ENCODE results near the gene TCAP.

TCAP gene

DNA sequence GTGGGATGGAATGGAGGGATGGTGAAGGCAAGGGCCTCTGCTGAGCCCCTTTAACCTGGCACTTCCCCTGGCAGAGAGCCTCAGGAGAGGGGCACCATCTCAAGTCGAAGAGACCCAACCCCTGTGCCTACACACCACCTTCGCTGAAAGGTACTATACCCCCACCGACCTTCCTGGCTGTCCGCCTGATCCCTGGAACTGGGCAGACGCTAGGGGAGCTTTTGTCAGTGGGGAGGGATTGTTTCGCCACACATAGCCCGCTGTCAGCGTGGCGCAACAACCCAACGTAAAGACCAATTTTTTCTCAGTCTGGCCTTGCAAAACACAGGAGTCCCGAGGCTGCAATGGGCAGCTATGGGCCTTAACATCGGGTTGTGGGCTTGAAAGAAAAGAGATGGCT lies 35.3 kb upstream of the TCAP start:
- DNase-seq, result no peak

DNA sequence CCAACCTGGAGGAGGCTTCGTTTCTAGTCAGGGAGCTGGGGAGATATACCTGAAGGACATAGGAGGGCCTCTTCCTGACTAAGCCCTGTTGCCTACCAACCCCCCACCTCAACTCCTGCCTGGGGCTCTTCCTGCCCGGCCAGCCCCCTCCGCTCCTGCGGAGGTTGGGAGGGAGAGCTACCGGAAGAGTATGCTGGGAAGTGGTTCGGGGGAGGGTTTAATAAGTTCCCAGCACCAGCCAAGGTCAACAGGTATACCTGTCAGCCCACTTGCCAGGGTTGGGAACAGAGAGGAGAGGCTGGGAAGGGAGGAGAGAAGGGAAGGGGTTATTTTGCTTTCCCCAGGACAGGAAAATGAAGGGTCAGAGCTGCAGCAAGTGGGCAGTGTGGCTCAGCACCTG lies 33.7 kb upstream of the TCAP start:
- DNase-seq, result no peak

DNA sequence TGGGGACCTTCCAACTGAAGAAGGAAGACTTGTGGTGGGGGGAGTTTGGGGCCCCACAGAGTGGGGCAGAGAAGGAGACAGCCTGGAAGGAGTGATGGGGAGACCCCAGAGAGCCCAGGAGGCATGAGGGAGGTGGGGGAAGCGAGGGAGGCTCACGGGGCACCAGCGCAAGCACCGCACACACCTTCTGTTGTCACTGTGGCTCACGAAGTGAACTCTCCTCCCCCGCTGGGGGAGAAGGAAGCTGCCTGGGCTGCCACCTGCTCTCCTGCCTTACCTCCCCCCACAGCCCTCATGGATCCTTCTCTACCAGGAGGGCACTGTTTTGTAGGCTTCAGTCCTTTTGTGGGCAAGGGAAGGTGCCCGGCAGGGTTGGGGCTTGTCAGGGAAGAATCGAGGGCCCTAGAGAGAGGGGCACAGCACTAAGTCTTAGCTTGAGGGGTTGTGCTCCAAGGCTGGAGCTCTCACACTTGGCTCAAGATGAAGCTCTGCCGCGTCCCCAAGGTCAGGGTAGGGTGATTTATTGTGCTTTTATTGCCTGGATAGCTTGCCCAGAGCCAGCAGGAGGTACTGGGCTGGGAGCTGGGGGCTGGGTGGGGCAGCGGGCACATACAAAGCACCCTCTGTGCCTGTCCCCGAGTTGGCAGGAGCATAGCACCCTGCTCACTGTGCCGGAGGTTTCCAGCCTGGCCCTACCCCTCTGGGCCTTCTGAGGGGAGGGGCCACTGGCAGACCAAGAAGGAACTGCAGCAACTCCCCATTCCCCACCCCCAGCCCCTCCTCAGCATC lies 32.8 kb upstream of the TCAP start:
- DNase-seq, result no peak

DNA sequence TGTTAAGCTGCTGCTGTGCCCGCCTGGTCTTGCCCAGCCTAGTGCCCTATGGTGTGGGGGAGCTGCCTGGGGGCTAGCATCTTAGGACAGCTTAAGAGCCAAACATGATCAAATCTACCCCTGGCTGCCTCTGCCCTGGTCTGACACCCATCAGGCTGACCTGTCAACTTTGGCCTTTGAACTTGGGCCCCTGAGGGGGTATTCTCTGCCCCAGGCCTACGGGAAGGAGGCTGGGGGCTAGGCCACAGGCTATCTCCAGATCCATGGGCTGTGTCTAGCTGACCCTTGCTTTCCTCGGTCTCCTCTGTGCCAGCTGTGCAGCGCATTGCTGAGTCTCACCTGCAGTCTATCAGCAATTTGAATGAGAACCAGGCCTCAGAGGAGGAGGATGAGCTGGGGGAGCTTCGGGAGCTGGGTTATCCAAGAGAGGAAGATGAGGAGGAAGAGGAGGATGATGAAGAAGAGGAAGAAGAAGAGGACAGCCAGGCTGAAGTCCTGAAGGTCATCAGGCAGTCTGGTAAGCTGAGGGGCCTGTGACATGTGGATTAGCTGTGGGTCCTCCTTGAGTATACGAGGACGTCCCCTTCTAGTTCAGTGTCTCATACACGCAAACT lies 31.5 kb upstream of the TCAP start:
- no peak for DNase-seq

DNA sequence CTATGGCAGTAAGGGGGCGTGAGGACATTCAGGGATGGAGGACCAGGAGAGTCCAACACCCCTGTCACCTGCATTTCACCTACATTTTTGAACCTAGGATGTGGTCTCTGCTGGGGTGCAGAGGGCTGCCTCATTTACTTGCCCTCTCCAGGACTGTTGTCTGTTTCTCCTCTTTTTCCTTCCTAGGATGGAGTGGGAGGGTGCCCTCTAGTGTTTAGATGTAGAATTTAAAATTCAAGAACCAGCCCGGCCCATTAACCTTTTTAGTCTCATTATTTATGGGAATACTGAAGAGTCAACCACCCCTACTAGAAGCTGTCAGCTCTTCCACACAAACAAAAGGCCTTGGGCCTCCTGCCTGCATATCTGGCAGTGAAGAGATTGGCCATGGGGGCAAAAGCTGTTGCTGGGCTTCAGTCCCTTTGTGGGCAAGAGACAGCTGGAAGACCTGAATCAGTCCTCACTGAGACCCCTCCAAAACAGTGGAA lies 30.7 kb upstream of the TCAP start:
- DNase-seq, result peak; percentile 50

DNA sequence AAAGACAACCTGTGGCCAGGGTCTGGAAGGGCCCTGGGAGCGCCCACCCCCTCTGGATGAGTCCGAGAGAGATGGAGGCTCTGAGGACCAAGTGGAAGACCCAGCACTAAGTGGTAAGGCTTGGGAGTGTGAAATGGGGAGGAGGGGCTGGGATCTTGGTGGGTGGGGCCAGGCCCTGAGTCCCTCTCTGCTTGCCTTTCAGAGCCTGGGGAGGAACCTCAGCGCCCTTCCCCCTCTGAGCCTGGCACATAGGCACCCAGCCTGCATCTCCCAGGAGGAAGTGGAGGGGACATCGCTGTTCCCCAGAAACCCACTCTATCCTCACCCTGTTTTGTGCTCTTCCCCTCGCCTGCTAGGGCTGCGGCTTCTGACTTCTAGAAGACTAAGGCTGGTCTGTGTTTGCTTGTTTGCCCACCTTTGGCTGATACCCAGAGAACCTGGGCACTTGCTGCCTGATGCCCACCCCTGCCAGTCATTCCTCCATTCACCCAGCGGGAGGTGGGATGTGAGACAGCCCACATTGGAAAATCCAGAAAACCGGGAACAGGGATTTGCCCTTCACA lies 29.5 kb upstream of the TCAP start:
- no peak for DNase-seq

DNA sequence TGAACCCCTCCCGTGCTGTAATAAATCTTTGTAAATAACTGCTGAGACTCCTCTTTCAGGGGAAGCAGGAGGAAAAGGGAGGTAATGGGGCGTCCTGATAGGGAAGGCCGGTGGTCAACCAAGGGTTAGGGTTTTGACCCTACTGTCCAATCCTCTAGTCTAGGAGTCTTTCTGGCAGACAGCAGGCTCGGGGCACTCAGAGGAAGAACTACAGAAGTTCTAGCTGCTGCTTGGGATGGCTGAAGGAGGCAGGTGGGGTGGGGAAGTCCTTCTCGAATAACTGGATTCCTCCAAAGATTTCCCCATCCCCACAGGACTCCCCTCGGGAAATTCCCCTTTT lies 28.6 kb upstream of the TCAP start:
- DNase-seq, result no peak

DNA sequence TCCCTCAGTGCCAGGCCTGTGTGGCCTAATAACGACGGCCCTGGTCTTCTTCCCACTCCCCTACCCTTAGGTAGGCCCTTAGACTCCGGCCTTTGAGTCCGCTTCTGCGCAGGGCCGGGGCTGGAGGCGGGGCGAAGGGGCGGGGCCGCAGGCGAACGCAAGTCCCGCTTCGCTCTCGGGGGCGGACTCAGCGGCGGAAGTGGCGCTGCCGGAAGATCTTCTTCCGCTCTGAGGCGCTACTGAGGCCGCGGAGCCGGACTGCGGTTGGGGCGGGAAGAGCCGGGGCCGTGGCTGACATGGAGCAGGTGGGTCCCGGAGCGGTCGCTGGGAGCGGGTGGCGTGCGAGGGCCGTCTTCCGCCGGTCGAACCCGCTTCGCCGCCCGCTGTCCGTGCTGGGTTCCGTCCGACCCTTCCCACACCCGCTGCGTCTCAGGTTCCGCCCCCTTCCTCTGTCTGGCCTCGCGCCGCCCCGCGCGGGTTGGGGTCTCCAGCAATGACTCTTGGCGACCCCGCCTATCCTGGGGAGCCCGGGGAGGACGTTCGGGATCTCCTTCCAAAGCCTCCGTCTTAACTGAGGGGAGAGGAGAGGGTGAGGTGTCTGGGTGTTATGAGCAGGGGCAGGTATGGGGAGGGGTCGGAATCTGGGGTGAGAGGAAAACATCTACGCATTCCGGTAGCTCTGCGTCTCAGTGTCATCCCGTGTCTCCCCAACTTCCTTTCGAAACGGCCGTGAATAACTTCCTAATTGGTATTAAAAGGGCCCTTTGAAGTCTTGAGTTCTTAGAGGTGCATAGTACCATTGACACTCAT lies 28.0 kb upstream of the TCAP start, which contains the start of gene STARD3:
STARD3 (plus strand) TSS at position 218 of the 810 bp plus-strand sequence. CDS start 16,388 bp downstream, outside the sequence.
- DNase-seq, result peak; percentile 90

DNA sequence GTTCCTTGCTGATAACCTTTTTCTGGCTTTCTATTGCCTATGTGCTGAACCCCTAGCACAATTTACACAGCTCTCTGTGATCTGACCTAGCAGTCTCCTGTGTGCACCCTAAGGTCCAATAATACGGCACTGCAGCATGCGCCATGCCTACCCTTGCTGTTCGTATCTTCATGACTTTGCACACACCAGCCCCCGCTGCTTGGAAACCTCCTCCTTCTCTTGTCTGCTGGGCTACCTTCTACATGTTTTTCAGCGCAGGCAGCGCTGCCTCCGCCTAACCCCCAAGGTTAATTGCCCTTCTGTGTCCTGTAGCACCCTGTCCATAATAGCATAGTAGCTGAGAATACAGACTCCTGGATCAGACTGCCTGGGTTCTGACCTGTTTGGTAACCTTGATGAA lies 26.8 kb upstream of the TCAP start:
- no peak for DNase-seq

DNA sequence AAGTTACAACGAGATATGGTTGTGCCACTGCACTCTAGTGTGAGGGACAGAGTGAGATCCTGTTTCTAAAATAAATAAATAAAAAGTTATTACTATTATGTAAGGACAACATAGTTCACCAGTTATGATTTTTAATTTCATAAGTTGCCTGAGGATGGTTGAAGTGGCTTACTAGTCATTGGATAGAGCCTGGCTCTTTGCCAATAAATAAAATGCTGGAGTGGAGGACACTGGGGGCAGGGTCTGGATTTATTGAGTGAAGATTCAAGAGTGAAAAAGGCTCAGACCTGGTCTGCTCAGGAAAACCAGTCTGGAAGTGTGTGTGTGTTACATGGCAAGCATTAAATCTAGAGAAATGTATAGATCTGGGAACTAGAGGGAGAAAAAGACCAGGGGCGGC lies 26.1 kb upstream of the TCAP start:
- DNase-seq, result no peak

DNA sequence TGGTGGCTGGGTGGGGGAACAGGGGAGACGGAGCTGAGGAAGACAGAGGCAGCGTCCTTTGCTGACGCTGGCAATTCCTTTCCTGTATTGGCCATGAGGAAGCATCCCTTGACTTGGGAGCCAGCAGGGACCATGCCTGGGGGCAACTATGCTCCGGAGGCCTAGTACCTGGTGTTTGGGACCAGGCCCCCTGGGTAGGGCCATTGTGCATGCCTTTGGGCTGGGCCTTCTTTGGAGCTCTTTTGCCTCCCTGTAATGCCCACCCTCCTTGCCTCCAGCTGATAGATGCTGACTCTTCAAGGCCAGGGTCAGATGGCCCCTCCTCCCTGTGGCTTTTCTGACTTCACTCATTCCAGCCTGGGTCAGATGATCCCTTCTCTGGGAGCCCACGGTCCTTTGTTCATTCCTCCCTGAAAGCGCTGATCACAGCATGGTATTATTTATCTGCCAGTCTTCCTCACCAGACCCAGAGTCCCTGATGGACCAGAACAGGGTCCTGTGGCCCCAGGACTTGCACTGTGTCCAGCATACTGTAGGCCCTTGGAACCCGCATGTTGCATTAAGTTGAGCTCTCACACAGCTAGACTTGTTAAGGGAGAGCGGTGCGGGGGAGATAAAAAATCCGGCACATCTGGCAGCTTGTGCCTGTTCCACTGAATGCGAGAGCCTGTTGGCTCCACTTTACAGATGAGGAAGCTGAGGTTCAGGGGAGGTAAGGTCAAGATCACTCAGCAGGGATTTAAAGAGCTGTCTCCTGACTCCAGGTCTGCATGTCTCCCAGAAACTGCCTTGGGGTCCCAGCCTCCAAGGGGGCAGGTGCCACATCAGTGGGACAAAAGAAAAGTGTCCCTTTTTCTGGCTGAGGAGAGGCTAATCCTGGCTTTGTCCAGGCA lies 25.3 kb upstream of the TCAP start:
- no peak for DNase-seq

DNA sequence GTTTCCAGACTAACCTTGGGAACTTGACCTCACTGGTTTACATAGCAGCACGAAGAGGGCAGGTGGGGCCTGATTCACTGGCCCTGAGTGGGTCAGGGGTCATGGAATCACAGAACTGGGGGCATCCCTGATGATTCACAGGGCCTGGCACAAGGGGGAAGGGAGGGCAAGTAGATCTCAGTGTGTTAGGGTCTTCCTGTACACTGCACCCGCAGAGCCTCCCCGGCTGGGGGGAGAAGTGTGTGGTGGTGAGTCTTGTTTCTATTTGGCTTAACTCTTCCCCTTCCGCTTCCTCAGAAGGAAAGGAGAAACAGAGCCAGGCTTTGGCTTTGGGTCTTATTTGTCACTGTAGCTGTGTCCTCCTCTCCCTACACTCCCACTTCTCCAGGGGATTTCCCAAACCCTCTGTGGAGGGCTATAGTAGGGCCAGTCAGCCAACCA lies 24.5 kb upstream of the TCAP start:
- no peak for DNase-seq

DNA sequence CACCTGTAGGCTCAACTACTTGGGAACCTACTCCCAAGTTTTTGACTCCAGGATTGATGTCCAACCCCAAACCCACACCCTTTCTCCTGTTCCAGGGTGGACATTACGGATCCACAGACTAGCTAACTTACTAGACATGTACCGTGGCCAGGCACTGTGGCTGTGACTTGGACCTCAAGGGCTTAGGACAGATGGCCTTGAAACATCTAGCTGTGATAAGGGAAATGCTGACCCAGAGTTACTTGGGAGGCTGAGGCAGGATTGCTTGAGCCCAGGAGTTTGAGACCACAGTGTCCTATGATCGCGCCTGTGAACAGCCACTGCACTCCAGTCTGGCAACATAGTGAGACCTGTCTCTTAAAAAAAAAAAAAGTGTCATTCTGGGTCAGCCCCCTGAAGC lies 24.1 kb upstream of the TCAP start:
- no peak for DNase-seq

DNA sequence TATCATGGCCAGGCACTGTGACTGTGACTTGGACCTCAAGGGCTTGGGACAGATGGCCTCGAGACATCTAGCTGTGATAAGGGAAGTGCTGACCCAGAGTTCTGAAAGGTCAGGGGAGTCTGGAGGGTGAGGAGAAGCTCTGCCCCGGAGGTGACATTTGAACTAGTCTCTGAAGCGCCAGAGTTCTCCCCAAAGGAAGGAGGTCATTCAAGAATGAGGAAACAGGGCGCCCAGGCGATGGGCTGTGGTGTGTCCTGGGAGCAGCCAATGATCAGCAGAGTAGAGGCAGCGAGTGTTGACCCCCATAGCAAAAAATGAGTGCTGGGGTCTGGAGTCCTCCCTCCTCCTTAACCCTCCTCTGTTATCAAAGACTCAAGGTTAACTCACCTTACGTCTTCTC lies 23.3 kb upstream of the TCAP start:
- DNase-seq, result no peak

DNA sequence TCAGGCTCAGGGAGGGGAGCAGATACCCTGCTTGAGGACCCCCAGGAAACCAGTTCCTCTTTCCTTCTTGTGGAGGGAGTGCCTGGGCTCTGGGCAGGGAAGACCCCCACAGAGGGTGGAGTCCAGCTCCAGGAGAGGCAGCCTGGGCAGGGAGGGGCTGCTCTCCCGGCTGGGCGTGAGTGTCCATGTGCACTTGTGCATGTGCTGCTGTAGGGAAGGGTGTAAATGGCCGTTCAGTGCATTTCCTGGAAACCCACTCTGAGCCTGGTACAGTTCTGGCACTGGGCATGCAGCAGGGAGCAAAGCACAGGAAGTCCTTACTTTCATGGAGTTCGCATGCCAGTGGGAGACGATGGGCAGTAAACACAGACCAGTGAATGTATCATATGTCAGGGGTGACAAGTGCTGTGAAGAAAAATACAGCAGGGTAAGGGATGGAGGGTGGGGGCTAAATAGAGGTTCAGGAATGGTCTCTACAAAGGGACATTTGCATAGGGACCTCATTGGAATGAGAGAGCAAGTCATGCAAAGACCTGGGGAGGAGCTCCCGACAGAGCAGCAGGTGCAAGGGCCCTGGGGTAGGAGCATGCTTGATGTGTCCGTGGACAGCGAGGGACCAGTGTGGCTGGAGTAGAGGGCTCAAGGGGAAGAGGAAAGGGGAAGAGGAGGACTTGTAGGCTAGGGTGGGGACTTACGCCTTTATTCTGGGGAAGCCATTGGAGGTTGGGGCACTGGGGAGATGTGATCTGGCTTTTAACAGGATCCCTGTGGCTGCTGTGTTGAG lies 22.7 kb upstream of the TCAP start:
- DNase-seq, result no peak

DNA sequence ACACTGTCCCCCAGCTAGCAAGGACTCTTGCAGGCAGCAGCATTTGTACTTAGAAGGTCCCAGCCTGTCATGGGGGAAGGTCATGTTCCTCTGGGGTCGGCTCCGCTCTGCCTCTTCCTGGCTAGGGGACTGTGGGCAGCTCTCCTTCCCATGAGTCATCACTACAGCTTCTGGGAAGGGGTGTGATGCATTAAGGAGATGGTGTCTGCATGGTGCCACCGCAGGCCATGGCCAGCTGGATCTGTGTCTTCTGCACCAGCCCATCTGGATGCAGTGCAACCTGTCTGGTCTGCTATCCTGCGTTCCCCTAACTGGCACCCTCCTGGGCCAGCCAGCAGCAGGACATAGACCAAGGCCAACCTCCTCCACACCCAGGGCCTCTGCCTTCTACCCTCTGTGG lies 21.9 kb upstream of the TCAP start:
- DNase-seq, result no peak

DNA sequence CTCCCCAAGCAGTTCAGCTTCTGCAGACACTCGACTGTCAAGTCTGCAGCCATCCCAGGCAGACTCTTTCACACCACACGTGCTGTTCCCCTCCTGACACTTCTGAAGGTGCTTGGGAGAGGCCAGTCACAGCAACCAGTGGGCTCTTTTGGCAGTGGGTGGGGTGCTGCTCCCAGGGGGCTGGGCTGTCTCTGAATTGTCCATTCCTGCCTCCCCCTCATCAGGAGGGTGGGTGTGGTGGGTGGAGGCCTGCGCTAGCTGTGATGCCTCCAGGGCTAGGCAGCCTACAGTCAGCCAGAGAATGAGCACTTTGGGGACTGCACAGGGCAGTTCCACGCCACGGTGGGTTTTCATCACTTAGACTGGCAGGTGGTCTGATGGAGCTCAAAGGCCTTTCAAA lies 17.9 kb upstream of the TCAP start:
- no peak for DNase-seq

DNA sequence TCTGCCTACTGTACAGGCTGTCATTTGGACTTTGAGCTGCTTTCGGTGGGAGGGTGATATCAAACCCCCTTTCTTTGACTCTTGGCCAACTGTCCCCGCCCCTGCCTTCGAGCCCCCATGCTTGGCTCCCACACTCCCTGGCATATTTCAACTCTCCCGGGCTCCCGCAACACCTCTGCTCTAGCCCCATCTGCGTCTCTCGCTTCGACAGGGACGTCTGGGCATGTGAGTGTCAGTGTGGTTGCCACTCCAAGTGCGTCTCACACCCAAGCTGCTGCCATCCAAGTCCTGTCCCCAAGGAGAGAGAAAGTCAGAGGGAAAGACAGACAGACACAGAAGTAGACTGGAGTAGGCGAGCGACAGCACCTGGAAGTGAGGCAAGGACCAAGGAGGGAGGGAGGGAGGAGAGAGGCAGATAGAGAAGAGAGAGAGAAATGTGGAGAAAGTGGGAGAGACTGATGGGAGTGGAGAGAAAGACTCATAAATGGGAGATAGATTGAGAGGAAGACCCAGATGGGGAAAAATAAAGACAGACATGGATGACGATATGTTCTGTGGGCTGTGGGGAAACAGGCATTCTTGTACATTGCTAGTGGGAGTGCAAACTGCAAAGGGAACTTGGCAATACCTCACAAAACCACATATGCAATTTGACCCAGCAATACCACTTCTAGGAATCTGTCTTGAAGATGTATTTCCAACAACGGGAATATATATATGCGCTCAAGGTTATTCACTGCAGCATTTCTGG lies 16.4 kb upstream of the TCAP start:
- no peak for DNase-seq

DNA sequence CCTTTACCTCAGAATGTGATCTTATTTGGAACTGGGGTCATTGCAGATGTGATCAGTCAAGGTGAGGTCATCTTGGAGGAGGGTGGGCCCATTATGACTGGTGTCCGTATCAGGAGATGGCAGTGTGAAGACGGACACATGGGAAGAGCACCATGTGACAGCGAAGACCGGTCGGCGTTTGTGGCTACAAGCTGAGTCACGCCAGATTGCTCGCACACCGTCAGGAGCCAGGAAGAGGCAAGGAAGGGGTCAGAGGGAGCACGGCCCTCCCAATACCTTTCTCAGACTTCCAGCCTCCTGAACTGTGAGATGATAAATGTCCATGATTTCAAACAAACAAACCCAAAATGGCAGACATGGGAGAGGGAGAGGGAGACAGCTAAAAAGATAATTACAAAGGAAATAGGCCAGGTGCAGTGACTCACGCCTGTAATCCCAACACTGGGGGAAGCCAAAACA lies 15.0 kb upstream of the TCAP start:
- DNase-seq, result no peak

DNA sequence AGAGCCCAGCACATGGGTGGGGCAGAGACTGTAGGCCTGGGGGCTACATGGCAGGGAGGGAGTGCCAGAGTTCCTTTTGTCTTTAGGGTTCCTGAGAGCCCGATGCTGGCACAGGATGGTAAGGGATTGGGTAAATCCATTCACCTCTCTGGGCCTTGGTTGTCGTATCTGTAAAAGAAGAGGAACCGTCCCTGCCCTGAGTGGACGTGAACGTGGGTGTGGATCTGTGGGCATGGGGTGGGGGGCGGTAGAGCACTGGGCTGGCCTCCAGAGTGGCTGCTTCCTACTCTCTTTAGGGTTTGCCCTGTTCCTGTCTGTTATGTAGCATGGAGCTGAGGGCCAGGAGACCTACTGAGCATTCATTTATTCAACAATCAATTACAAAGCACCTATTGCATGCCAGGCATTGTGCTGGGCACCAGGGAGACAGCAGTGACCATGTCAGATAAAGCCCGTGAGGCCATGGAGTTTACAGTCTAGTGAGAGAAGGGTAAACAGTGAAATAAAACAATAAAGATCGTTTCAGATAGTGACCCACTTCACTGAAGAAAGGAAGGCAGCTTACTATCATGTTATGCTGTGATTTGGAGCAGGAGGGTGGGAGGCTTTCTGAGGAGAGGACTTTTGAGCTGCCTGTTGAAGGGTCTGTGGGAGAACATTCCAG lies 13.1 kb upstream of the TCAP start:
- DNase-seq, result no peak

All from NCI-H1436 (cell line).